ENCODE results near the gene ACOT7. TPM values are rescaled to one million over a fixed set of nuclear protein-coding genes. Genes with fewer than 3 reads are reported as not detected.

The ACOT7 gene
- total RNA-seq, 1 experiment from 2014 or later = 151 TPM

DNA sequence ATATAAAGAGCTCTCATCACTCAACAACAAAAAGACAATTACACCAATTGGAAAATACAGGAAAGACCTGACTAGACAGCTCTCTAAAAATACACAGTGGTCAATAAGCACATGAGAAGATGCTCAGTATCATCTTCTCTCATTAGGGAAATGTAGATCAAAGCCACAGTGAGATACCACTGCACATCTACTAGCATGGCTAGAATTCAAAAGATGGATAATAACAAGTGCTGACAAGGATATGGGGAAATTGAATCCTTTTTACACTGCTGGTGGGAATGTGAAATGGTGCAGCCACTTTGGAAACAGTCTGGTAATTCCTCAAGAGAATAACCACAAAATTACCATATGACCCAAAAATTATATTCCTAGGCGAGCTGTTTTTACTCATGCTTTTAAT lies 9.4 kb downstream of the ACOT7 start (continued):
- TF ChIP-seq GRHL2 (CRISPR knock-in tag; IDR thresholded peaks at IDR 0.05; ENCODE audit: insufficient replicate concordance, severe bottlenecking) (no peak), ZNF416 (CRISPR knock-in tag; IDR thresholded peaks at IDR 0.05) (no peak)

DNA sequence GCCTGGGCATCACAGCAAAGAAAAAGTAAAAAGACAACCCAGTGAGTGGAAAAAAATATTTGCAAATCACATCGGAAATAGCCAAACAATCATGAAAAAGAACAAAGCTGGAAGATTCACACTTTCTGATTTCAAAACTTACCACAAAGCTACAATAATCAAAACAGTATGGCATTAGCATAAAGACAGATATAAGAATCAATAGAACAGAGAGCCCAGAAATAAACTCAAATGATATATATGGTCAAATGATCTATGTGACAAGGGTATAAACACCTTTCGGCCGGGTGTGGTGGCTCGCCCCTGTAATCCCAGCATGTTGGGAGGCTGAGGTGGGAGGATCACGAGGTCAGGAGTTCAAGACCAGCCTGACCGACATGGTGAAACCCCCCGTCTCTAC lies 13.5 kb downstream of the ACOT7 start:
- ChIA-PET POLR2A (interaction anchor here (1.0 kb wide), 1 partner anchor 14 kb away, joined by 3 read pairs; no protein-coding TSS in a partner anchor), CTCF (interaction anchor here (1.1 to 1.8 kb wide), 4 partner anchors 17 to 58 kb away, joined by 3 to 16 read pairs (median 4); no protein-coding TSS in a partner anchor)

DNA sequence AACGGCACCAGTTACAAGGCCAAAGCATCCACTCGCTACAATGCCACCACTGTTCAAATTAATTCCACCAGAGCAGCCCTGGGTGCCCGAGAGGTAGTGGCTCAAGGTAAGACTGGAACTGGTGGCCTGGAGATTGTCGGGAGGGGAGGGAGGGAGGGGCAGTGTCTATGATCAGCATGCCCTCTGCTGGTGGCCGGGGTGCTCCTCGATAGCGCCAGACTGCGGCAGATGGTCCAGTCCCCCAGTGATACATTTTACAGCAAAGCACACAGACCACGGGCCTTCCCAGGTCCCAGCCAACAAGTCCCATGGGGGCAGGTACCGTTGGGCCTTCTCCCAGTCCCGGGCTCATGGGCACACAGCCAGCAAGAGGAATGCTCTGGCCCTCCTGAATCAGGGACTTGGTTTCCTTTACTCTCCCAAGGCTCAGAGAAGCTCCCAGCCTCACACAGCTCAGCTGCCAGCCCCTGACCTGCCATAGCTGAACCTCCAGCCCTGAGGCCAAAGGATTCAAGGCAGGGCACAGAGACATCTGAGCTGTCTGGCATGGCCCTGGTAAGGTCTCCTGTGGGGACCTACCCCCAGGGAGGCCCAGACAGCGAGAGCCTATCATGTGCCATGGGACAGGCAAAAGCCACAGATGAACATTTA lies 15.3 kb downstream of the ACOT7 start:
- H3K36me3 Mint-ChIP-seq = peaks cover 8% of the 10 kb centered on the region
- ChIA-PET CTCF (interaction anchor here (0.6 to 2.1 kb wide), 15 partner anchors 8 to 132 kb away, joined by 3 to 16 read pairs (median 3); no protein-coding TSS in a partner anchor), POLR2A (no interaction called here)
- peak overlapping the region; percentile 89 for H3K27ac Mint-ChIP-seq
- H3K9me3 Mint-ChIP-seq = peaks cover 10% of the 10 kb centered on the region
- no peaks in the 10 kb centered on the region for H3K27me3 Mint-ChIP-seq (ENCODE audit: low read depth)
- ATAC-seq (peak; percentile 90), DNase-seq (ENCODE audit: low spot score) (peak; percentile 60)
- H3K4me3 Mint-ChIP-seq = no peak overlapping the region
- peaks cover 7% of the 10 kb centered on the region for H3K4me1 Mint-ChIP-seq
- TF ChIP-seq, protein P1, sequence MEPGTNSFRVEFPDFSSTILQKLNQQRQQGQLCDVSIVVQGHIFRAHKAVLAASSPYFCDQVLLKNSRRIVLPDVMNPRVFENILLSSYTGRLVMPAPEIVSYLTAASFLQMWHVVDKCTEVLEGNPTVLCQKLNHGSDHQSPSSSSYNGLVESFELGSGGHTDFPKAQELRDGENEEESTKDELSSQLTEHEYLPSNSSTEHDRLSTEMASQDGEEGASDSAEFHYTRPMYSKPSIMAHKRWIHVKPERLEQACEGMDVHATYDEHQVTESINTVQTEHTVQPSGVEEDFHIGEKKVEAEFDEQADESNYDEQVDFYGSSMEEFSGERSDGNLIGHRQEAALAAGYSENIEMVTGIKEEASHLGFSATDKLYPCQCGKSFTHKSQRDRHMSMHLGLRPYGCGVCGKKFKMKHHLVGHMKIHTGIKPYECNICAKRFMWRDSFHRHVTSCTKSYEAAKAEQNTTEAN (CRISPR knock-in tag; IDR thresholded peaks at IDR 0.05) = no peak
- TF ChIP-seq TEAD1 (CRISPR knock-in tag; IDR thresholded peaks at IDR 0.05) (no peak), ESRRA (CRISPR knock-in tag; IDR thresholded peaks at IDR 0.05; ENCODE audit: borderline replicate concordance) (no peak), ZNF416 (CRISPR knock-in tag; IDR thresholded peaks at IDR 0.05) (no peak), OVOL2 (CRISPR knock-in tag; IDR thresholded peaks at IDR 0.05; ENCODE audit: borderline replicate concordance) (no peak)

More for the DNA sequence above, 13.5 kb downstream of the ACOT7 start:
- DNase-seq (ENCODE audit: low spot score) (no peak), ATAC-seq (no peak)
- Mint-ChIP-seq H3K9me3 (peaks cover 15% of the 10 kb centered on the region), H3K27ac (no peak overlapping the region), H3K4me1 (peaks cover 11% of the 10 kb centered on the region), H3K36me3 (peaks cover 17% of the 10 kb centered on the region), H3K4me3 (no peak overlapping the region), H3K27me3 (ENCODE audit: low read depth) (no peaks in the 10 kb centered on the region)
- TF ChIP-seq, protein P2, sequence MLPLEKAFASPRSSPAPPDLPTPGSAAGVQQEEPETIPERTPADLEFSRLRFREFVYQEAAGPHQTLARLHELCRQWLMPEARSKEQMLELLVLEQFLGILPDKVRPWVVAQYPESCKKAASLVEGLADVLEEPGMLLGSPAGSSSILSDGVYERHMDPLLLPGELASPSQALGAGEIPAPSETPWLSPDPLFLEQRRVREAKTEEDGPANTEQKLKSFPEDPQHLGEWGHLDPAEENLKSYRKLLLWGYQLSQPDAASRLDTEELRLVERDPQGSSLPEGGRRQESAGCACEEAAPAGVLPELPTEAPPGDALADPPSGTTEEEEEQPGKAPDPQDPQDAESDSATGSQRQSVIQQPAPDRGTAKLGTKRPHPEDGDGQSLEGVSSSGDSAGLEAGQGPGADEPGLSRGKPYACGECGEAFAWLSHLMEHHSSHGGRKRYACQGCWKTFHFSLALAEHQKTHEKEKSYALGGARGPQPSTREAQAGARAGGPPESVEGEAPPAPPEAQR (CRISPR knock-in tag; IDR thresholded peaks at IDR 0.05) = no peak
- TF ChIP-seq, protein P3, sequence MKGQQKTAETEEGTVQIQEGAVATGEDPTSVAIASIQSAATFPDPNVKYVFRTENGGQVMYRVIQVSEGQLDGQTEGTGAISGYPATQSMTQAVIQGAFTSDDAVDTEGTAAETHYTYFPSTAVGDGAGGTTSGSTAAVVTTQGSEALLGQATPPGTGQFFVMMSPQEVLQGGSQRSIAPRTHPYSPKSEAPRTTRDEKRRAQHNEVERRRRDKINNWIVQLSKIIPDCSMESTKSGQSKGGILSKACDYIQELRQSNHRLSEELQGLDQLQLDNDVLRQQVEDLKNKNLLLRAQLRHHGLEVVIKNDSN (CRISPR knock-in tag; IDR thresholded peaks at IDR 0.05) = no peak
- TF ChIP-seq OVOL2 (CRISPR knock-in tag; IDR thresholded peaks at IDR 0.05; ENCODE audit: borderline replicate concordance) (no peak), FOXK1 (CRISPR knock-in tag; IDR thresholded peaks at IDR 0.05) (no peak), ZNF121 (CRISPR knock-in tag; IDR thresholded peaks at IDR 0.05) (no peak)

DNA sequence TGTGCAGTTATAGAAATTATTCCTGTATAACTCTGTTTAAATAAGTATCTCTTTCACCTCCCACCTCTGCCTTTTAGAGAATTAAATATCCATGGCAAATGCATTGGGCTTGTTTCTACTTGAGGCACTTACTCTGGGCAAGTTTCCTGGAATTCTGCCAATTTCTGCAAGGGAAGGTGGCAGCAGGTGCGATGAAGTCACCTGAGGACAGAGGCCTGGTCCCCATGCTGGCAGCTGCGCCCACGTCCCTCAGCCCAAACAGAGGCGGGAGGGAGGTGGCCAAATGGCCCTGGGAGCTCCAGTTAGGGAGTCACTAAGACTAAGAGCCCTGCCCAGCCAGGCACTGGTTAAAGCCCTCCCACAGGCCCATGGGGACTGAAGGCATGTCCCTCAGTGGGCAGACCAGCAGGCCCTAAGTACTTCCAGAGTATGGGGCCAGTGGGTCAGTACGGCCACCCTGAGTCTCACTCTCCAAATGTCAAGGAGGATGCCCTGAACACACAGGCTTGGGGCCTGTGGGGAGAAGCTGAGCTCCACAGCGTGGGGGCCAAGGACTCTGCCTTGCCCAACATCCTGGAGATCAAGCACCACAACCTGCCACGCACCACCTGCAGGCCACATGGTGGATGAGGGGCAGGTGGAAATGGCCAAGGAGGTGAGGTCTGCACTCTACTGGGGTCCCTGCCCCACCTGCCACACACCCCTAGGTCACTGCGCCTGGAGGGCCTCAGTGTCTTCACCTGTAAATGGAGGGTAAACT lies 19.4 kb downstream of the ACOT7 start:
- POLR2A ChIA-PET = no interaction called here
- Mint-ChIP-seq H3K9me3 (no peaks in the 10 kb centered on the region), H3K36me3 (no peaks in the 10 kb centered on the region; the same call in 1 of the 2 replicates), H3K4me1 (peaks cover 6% of the 10 kb centered on the region), H3K27me3 (ENCODE audit: low read depth) (no peaks in the 10 kb centered on the region), H3K4me3 (no peak overlapping the region), H3K27ac (0 out of 2 replicates have a peak overlapping the region, but pooled peaks have one; percentile 70)
- CTCF ChIA-PET = interaction anchor here (0.9 kb wide), 1 partner anchor 40 kb away, joined by 3 read pairs; no protein-coding TSS in a partner anchor
- DNase-seq (ENCODE audit: low spot score) = no peak
- no peak for ATAC-seq
- no peak for TF ChIP-seq NFYB (CRISPR knock-in tag; conservative IDR thresholded peaks at IDR 0.05; ENCODE audit: low read depth)
- TF ChIP-seq, protein P4, sequence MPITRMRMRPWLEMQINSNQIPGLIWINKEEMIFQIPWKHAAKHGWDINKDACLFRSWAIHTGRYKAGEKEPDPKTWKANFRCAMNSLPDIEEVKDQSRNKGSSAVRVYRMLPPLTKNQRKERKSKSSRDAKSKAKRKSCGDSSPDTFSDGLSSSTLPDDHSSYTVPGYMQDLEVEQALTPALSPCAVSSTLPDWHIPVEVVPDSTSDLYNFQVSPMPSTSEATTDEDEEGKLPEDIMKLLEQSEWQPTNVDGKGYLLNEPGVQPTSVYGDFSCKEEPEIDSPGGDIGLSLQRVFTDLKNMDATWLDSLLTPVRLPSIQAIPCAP (CRISPR knock-in tag; IDR thresholded peaks at IDR 0.05) = no peak
- TF ChIP-seq, protein P5, sequence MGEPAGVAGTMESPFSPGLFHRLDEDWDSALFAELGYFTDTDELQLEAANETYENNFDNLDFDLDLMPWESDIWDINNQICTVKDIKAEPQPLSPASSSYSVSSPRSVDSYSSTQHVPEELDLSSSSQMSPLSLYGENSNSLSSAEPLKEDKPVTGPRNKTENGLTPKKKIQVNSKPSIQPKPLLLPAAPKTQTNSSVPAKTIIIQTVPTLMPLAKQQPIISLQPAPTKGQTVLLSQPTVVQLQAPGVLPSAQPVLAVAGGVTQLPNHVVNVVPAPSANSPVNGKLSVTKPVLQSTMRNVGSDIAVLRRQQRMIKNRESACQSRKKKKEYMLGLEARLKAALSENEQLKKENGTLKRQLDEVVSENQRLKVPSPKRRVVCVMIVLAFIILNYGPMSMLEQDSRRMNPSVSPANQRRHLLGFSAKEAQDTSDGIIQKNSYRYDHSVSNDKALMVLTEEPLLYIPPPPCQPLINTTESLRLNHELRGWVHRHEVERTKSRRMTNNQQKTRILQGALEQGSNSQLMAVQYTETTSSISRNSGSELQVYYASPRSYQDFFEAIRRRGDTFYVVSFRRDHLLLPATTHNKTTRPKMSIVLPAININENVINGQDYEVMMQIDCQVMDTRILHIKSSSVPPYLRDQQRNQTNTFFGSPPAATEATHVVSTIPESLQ (CRISPR knock-in tag; IDR thresholded peaks at IDR 0.05) = no peak
- TF ChIP-seq EMX1 (CRISPR knock-in tag; IDR thresholded peaks at IDR 0.05) = no peak
- TF ChIP-seq, protein P6, sequence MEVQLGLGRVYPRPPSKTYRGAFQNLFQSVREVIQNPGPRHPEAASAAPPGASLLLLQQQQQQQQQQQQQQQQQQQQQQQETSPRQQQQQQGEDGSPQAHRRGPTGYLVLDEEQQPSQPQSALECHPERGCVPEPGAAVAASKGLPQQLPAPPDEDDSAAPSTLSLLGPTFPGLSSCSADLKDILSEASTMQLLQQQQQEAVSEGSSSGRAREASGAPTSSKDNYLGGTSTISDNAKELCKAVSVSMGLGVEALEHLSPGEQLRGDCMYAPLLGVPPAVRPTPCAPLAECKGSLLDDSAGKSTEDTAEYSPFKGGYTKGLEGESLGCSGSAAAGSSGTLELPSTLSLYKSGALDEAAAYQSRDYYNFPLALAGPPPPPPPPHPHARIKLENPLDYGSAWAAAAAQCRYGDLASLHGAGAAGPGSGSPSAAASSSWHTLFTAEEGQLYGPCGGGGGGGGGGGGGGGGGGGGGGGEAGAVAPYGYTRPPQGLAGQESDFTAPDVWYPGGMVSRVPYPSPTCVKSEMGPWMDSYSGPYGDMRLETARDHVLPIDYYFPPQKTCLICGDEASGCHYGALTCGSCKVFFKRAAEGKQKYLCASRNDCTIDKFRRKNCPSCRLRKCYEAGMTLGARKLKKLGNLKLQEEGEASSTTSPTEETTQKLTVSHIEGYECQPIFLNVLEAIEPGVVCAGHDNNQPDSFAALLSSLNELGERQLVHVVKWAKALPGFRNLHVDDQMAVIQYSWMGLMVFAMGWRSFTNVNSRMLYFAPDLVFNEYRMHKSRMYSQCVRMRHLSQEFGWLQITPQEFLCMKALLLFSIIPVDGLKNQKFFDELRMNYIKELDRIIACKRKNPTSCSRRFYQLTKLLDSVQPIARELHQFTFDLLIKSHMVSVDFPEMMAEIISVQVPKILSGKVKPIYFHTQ (CRISPR knock-in tag; IDR thresholded peaks at IDR 0.05) = no peak
- TF ChIP-seq, protein P7, sequence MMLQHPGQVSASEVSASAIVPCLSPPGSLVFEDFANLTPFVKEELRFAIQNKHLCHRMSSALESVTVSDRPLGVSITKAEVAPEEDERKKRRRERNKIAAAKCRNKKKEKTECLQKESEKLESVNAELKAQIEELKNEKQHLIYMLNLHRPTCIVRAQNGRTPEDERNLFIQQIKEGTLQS (CRISPR knock-in tag; conservative IDR thresholded peaks at IDR 0.05) = no peak
